Ovary (tissue), 9 donors: ENCODE measurements around the gene MPV17L2. TPM values are rescaled to one million over a fixed set of nuclear protein-coding genes. Genes with fewer than 3 reads are reported as not detected.

Experiments used
- DNase-seq, 5 donors: peaks; one replicate each; pipeline ENCODE4 v3.0.0-alpha.2; 2019 to 2020
- H3K27ac ChIP-seq, 2 donors: fragments of 200-600 bp; one replicate each; pipeline versions ENCODE4 v1.5.1 to v1.8.0; 2019 to 2022
- H3K27me3 ChIP-seq: fragments of 200-600 bp; one replicate; pipeline ENCODE4 v1.8.0; 2022
- H3K36me3 ChIP-seq: fragments of 200-600 bp; sonication (generic); one replicate; pipeline ENCODE4 v1.5.1; 2019
- H3K4me1 ChIP-seq: one replicate; pipeline ENCODE4 v1.8.1; 2013; ENCODE audit warnings: mild to moderate bottlenecking, moderate library complexity; ENCODE audit not compliant: insufficient read depth
- H3K4me3 ChIP-seq: fragments of 200-600 bp; sonication (generic); one replicate; pipeline ENCODE4 v1.5.1; 2017
- H3K9me3 ChIP-seq, 2 donors: fragments of 200-600 bp in 1 of 2; sonication (generic) in 1 of 2; one replicate each; pipeline versions ENCODE4 v1.5.1 to v1.8.1; 2013 to 2019; ENCODE audit warnings: mild to moderate bottlenecking in 1 of 2, moderate library complexity in 1 of 2
- CTCF ChIP-seq, 3 donors: fragments of 450-650 bp in 2 of 3; fragments of 200-600 bp in 1 of 3; IDR thresholded peaks; one replicate each; pipeline versions ENCODE4 v1.5.1 to v1.8.0; 2016 to 2022; ENCODE audit warnings: antibody characterized with exemption in 3 of 3, mild to moderate bottlenecking in 1 of 3
- EP300 ChIP-seq: sonication (generic); formaldehyde crosslinking; IDR thresholded peaks from one replicate; pipeline ENCODE4 v1.6.1; 2017; ENCODE audit warnings: antibody characterized with exemption
- POLR2A ChIP-seq: fragments of 450-650 bp; IDR thresholded peaks from one replicate; pipeline ENCODE4 v1.6.1; 2017; ENCODE audit warnings: antibody characterized with exemption, mild to moderate bottlenecking, moderate library complexity
- WGBS, 3 donors: extraction: QIAGEN DNeasy Blood & Tissue Kit in 1 of 3; methylation state at CpG; one replicate each; pipeline versions ENCODE4 v1.1.5 to v1.1.7; 2013 to 2017; 5-methylcytosine and 5-hydroxymethylcytosine counted together
- intact Hi-C, 4 donors: fragments of 100-400 bp; cut with DNase I; formaldehyde crosslinking; loops; one replicate each; pipeline versions ENCODE4 v1.11.0 to v1.15.1; 2022 to 2023
- polyA plus RNA-seq, 2 donors: library from polyadenylated mRNA; stranded (reverse); fragments of 200-250 nt in 1 of 2; fragments of 350-450 nt in 1 of 2; fragmentation: Illumina TruSeq in 1 of 2; extraction: RNeasy Lipid Tissue Mini Kit (QIAGEN cat#74804) in 1 of 2; gene quantifications; one replicate each; pipeline ENCODE4 v1.2.3, GENCODE V29; 2013 to 2014
- total RNA-seq, 7 donors: library from RNA; depleted of rRNA in 2 of 7; stranded (reverse); fragments of >200 nt in 2 of 7; fragmentation: NEBNext Ultra II Directional in 3 of 7; extraction: Animal tissue kit (Norgen Biotek cat#: 25700) in 3 of 7; gene quantifications; one replicate each; pipeline versions ENCODE4 v1.1.0 to v1.2.4, GENCODE V29; 2016 to 2023
- donor health status: DM: no; HTN: no; CAD: no; lungs with moderate emphysema.
- donor health status: DM: no; HTN: no; CAD: no.
- donor health status: Bipolar disorder and iron deficiency.
- donor health status: DM: yes; HTN: yes; CAD: no.
- donor health status: DM: no; HTN: no; CAD: no.
- donor health status: DM: yes; HTN: yes; CAD: no.

Gene MPV17L2
- total and polyA plus RNA-seq, 9 donors: 3.5 to 15.2 (median 8.6) TPM

- H3K4me1 ChIP-seq: peaks cover 10% of the 10 kb centered on the region
- DNase-seq: peak in 2 of 5 donors; percentile 35 to 47
- intact Hi-C loops: loop anchor here in 1 of 4 donors (10.0 kb wide), 1 partner anchor 54 kb away; no protein-coding TSS in a partner anchor
- no peaks in the 10 kb centered on the region for H3K27me3 ChIP-seq
- TF ChIP-seq EP300 (no peak), POLR2A (no peak), CTCF (IDR thresholded peaks at IDR 0.05) (no peak)
- no peaks in the 10 kb centered on the region for H3K36me3 ChIP-seq
- no peaks in the 10 kb centered on the region for H3K9me3 ChIP-seq
- H3K4me3 ChIP-seq: no peak overlapping the region
- 93 to 95% (median 94%) methylated on average over 58 to 66 of the region's 66 CpGs for WGBS, 3 donors
- no peak overlapping the region for H3K27ac ChIP-seq
Measured at GRCh38 chr19:18168673-18169381, 24.2 kb upstream of the MPV17L2 start.

GRCh38 chr19:18170714-18171255 is 22.2 kb upstream of the MPV17L2 start:
- intact Hi-C loops: no loop called here
- 12 to 32% (median 15%) methylated on average over 16 of the region's 16 CpGs for WGBS, 3 donors
- no peaks in the 10 kb centered on the region for H3K36me3 ChIP-seq
- DNase-seq: peak in 4 of 5 donors; percentile 56 to 63 (median 58)
- no peaks in the 10 kb centered on the region for H3K9me3 ChIP-seq
- TF ChIP-seq EP300 (no peak), POLR2A (no peak), CTCF (IDR thresholded peaks at IDR 0.05) (no peak)
- H3K4me1 ChIP-seq: peaks cover 13% of the 10 kb centered on the region
- peak overlapping the region; percentile 68 to 71 for H3K27ac ChIP-seq
- H3K27me3 ChIP-seq: no peaks in the 10 kb centered on the region
- no peak overlapping the region for H3K4me3 ChIP-seq

- no peaks in the 10 kb centered on the region for H3K9me3 ChIP-seq
- H3K4me3 ChIP-seq: no peak overlapping the region
- no peaks in the 10 kb centered on the region for H3K27me3 ChIP-seq
- no peak for TF ChIP-seq EP300
- TF ChIP-seq CTCF (IDR thresholded peaks at IDR 0.05): no peak
- TF ChIP-seq POLR2A: no peak
- intact Hi-C loops: no loop called here
- no peaks in the 10 kb centered on the region for H3K36me3 ChIP-seq
- no peak for DNase-seq
- H3K4me1 ChIP-seq: peaks cover 13% of the 10 kb centered on the region
- peak overlapping the region in 1 of 2 donors; percentile 71 for H3K27ac ChIP-seq
- 89% methylated on average over 8 of the region's 8 CpGs for WGBS, 3 donors
Measured at GRCh38 chr19:18171605-18172327, 21.3 kb upstream of the MPV17L2 start.

GRCh38 chr19:18172331-18173053 is 20.5 kb upstream of the MPV17L2 start:
- DNase-seq: peak in 1 of 5 donors; percentile 34
- Histone ChIP-seq H3K27ac (peak overlapping the region in 1 of 2 donors; percentile 19), H3K36me3 (no peaks in the 10 kb centered on the region), H3K4me1 (peaks cover 13% of the 10 kb centered on the region), H3K27me3 (no peaks in the 10 kb centered on the region), H3K4me3 (no peak overlapping the region), H3K9me3 (no peaks in the 10 kb centered on the region)
- intact Hi-C loops: no loop called here
- TF ChIP-seq POLR2A (no peak), EP300 (no peak), CTCF (IDR thresholded peaks at IDR 0.05) (no peak)
- WGBS, 3 donors: 78 to 90% (median 86%) methylated on average over 7 of the region's 7 CpGs
